K562 (cell line): Measurements from ENCODE around the gene ABCA3.

Experiments used
- ATF1 ChIP-seq, 2 experiments: fragments of 450-650 bp in 1 of 2; IDR thresholded peaks; 2 replicates each; pipeline ENCODE4 v1.6.1; 2016; ENCODE audit warnings: missing compliant biosample characterization in 1 of 2, missing genetic modification characterization in 1 of 2
- CC2D1A ChIP-seq: fragments of 450-650 bp; IDR thresholded peaks from 2 replicates; pipeline ENCODE4 v1.6.1; 2017; ENCODE audit warnings: mild to moderate bottlenecking
- TF ChIP-seq, protein P1 (sequence below), 2 experiments: fragments of 200-800 bp in 1 of 2; sonication (Bioruptor generic) in 1 of 2; sonication (generic) in 1 of 2; formaldehyde crosslinking in 1 of 2; IDR thresholded peaks in 1 of 2; conservative IDR thresholded peaks in 1 of 2; 2 replicates each; pipeline versions ENCODE4 v1.5.0 to v1.6.1; 2016 to 2020; ENCODE audit warnings: missing compliant biosample characterization in 1 of 2, missing genetic modification characterization in 1 of 2, missing genetic modification reagents in 1 of 2

DNA sequence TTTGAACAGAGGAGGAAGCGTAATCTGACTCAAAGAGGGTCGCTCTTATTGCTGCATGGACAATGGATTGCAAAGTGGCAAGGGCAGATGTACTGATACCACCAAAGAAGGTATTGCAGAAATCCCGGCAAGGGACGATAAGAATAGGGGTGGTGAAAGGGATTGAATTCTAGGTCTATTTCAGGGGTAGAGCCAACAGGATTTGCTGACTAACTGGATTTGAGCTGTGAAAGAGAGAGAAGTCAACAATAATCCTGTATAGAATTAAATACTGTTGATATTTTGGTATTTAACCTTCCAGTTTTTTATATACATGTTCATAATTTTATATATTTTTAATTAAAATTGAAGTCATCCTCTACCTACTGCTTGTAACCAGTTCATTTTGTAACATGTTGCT, 19.4 kb upstream of the ABCA3 start:
- TF ChIP-seq, protein P1, sequence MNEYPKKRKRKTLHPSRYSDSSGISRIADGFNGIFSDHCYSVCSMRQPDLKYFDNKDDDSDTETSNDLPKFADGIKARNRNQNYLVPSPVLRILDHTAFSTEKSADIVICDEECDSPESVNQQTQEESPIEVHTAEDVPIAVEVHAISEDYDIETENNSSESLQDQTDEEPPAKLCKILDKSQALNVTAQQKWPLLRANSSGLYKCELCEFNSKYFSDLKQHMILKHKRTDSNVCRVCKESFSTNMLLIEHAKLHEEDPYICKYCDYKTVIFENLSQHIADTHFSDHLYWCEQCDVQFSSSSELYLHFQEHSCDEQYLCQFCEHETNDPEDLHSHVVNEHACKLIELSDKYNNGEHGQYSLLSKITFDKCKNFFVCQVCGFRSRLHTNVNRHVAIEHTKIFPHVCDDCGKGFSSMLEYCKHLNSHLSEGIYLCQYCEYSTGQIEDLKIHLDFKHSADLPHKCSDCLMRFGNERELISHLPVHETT (CRISPR knock-in tag; conservative IDR thresholded peaks at IDR 0.05 in 1 of 2, IDR thresholded peaks at IDR 0.05 in 1 of 2) = no peak
- no peak for TF ChIP-seq CC2D1A
- no peak for TF ChIP-seq ATF1 (CRISPR knock-in tag; IDR thresholded peaks at IDR 0.05)
- no peak for TF ChIP-seq ATF1 (tag; IDR thresholded peaks at IDR 0.05)
